CMK (cell line): ENCODE data around the gene KLRC1.
A peak's percentile ranks its signal among the peaks of the same experiment; 100 is the strongest.
"Not testable (repeated sequence)": the region's sequence is repeated elsewhere in the genome, so short reads cannot be mapped to it uniquely, and the experiment has no call there.

ENCODE experiments used
- DNase-seq: peaks from one replicate; pipeline ENCODE4 v3.0.0-alpha.2; 2010; ENCODE audit warnings: low read depth

Gene KLRC1

DNA sequence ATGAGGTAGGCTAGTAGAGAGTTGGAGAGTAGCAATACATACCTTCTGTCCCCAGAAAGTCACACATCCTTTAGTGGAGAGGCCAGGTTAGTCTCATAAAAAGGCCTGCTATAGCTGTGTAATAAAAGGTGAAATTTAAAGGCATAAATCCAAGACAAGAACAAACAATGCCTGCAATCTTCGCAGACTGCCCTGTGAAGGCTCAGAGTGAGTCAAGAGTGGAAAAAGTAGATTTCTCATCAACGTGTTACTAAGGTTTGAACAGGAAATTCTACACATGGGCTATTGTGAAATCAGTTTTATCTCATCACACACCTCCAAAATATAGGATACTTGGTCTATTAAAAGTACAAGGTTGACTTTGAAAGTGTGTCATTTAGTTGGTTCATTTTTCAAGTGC, at the start of gene KLRC1:
TSS of gene KLRC1 (minus strand) at position 222 of the 400 bp plus-strand sequence. CDS start 2,221 bp downstream, outside the sequence.
- DNase-seq: no peak

DNA sequence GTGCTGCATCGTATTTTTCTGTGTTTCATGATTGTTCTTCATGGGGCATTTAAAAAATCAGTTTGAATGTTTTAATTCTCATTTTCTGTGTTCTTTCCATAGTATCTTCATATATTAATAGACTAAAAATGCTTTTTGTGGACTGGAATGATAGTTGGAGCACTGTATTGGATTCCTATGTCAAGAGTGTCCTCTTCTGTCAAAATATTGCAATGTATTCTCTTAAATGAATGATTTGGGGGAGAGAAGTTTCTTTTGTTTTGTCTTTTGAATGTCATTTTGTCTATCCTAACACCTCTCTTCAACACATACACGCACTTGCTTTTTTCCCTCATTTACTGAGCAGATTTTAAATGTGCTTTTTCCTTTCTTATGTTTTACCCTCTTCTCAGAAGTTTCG, 47.9 kb upstream of the KLRC1 start:
- no peak for DNase-seq

DNA sequence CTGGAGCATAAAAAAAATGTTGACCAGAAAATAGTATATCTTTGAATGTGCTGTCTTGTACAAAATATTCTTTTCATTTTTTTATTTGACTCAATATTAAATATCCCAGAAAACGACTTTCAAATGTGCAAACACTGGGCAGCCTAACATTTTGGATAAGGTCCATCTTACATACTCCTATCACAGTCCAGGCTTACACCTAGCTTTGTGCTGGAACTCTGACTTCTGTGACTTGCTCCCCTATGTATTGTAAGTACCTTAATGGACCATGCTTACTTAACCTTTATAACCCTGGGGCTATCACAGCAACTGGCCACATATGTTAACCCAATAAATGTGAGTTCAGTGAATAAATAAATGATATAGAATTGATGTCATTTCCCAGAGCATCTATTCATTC, 44.9 kb upstream of the KLRC1 start:
- DNase-seq: no peak

DNA sequence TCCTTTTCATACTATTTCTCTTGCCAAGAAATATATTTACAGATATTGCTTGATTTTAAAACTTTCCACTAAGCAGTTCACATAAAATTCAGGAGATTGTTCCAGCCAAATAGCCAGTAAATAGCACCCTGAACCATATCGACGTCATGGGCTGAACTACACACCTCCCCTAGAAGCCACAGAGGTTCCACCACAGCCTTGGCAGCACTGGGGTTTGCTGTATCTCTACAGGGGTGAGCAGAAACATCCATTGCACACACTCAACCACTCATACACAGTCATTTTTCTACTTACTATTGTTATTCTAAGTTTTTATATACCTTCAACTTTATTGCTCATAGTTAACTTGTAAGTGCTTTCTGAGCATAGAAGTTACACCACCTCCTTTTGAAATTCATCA, 44.4 kb upstream of the KLRC1 start:
- DNase-seq: no peak

DNA sequence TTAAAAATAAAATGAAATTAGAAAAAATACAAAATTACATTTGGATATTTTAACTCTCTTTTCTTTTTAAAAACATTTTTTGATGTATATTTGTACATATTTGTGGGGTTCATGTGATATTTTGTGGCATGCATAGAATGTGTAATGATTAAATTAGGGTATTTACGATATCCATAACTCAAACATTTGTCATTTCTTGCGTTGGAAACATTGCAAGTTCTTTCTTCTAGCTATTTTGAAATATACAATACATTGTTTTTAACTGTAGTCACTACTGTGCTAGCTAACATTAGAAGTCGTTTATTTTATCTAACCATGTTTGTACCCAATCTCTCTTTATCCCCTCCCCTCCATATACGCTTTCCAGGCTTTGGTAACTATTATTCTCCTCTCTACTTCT, 38.6 kb upstream of the KLRC1 start:
- DNase-seq: no peak

DNA sequence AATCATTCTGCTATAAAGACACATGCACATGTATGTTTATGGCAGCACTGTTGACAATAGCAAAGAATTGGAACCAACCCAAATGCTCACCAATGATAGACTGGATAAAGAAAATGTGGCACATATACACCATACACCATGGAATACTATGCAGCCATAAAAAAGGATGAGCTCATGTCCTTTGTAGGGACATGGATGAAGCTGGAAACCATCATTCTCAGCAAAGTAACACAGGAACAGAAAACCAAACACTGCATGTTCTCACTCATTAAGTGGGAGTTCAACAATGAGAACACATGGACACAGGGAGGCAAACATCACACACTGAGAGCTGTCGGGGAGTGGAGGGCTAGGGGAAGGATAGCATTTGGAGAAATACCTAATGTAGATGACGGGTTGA, 34.2 kb upstream of the KLRC1 start:
- DNase-seq: not testable (repeated sequence)

DNA sequence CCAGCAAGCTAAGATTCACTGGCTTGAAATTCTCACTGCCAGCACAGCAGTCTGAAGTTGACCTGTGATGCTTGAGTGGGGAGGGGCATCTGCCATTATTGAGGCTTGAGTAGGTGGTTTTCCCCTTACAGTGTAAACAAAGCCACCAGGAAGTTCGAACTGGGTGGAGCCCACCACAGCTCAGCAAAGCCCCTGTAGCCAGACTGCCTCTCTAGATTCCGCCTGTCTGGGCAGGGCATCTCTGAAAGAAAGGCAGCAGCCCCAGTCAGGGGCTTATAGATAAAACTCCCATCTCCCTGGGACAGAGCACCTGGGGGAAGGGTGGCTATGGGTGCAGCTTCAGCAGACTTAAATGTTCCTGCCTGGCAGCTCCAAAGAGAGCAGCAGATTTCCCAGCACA, 28.7 kb upstream of the KLRC1 start:
- not testable (repeated sequence) for DNase-seq

DNA sequence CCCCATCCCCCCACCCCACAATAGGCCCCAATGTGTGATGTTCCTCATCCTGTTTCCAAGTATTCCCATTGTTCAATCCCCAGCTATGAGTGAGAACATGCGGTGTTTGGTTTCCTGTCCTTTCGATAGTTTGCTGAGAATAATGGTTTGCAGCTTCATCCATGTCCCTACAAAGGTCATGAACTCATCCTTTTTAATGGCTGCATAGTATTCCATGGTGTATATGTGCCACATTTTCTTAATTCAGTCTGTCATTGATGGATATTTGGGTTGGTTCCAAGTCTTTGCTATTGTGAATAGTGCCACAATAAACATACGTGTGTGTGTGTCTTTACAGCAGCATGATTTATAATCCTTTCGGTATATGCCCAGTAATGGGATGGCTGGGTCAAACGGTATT, 19.6 kb upstream of the KLRC1 start:
- not testable (repeated sequence) for DNase-seq

DNA sequence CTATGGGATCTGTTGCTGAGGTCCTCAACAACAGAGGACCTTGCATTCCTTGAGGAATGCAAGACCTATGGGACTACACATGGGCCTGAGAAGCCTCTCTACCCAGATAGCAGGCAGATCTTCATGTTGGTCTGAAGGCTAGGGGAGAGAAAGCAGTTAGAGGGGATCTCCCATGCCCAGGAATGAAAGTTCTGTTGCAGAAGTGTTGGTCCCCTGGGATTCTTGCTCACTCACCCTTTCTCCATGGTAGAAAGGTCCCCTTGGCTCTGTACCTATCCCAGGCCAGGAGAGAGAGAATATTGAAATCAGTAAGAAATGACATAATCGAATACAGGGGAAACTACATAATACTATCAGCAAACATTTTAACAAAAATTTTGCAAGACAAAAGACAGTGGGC, 16.5 kb upstream of the KLRC1 start:
- no peak for DNase-seq

DNA sequence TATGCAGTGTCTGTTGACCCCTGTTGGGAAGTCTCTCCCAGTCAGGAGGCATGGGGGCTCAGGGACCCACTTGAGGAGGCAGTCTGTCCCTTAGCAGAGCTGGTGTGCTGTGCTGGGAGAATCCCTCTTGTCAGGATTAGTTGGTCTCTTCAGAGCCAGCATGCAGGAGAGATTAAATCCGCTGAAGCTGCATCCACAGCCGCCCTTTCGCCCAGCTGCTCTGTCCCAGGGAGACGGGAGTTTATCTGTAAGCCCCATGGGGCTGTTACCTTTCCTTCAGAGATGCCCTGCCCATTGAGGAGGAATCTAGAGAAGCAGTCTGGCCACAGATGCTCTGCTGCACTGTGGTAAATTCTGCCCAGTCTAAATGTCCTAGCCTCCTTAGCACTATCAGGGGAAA, 13.1 kb upstream of the KLRC1 start:
- no peak for DNase-seq

DNA sequence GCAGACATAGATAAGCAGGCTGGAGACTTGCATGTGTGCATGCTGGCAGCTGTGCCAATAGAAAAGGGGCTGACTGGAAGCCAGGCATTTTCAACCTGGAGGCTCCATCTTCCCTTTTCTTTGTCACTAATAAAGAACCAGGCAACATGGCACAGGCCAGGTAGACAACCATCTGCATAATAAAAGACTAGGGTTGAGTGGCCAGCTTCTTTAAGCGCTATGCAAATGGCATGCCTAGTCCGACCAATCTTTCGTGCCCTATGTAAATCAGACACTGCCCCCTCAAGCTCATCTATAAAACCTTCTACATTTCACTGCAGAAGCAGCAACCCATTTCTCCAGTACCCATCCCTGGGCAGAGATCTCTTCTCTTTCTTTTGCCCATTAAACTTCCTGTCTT, 4.6 kb upstream of the KLRC1 start:
- DNase-seq: no peak

DNA sequence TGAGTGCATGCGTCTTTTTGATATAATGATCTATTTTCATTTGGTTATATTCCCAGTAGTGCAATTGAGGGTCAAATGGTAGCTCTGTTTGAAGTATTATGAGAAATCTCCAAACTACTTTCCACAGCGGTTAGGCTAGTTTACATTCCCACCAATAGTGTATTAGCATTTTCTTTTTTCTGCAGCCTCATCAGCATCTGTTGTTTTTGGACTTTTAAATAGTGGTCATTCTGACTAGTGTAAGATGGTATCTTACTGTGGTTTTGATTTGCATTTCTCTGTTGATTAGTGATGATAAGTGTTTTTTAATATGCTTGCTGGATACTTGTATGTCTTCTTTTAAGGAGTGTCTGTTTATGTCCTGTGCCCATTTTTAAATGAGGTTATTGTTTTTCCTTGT, 3.7 kb upstream of the KLRC1 start:
- DNase-seq: no peak

DNA sequence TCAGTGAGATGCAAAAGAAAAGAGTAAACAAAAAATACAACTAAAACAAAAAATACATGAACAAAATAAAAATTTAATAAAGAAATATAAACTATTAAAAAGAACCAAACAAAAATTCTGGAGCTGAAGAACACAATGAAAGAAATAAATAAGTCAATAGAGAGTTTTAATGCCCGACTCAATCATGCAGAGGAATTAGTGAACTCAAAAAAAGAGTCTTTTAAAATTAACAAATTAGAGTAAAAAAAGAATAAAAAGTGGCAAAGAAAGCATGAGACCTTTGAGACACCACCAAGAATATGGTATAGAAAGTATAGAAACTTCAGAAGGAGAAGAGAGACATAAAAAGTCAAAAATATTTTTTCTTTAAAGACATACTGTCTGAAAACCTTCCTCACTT, 2.6 kb upstream of the KLRC1 start:
- no peak for DNase-seq

DNA sequence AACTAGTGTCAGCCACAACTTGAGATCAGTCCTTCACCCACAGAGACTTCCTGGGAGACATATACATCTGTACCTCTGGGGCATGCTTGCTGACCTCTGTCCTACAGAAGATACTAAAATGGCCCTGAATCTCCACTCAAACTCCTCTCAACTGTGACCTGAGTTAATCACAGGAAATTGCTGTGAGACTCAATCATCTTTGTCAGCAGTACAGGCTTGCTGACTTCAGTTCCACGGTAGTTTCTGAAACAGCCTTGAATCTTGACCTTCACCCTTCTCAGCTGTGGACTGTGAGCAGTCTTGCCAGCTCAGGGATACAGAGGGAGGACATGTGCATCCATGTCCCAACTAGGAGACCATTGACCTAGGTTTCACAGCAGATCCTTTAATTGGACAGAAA, 1.4 kb upstream of the KLRC1 start:
- no peak for DNase-seq

DNA sequence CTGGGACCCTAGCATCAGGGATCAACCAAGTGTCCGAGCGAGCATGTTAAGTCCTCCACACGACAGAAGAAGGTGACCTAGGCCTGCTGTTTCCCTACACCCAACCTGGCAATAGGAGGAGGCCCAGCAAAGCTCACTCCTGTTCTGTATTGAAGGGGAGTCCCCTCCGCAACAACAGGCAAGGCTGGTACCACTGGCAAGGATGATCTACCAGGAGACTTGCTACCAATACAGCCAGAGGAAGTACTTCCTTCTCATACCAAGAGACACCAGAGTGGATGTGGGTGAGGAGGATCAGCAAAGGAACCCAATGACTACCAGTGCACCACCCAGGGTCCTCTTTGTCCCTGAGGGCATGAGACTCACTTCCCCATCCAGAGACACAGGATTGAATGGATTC, 4.9 kb downstream of the KLRC1 start:
- DNase-seq: no peak

DNA sequence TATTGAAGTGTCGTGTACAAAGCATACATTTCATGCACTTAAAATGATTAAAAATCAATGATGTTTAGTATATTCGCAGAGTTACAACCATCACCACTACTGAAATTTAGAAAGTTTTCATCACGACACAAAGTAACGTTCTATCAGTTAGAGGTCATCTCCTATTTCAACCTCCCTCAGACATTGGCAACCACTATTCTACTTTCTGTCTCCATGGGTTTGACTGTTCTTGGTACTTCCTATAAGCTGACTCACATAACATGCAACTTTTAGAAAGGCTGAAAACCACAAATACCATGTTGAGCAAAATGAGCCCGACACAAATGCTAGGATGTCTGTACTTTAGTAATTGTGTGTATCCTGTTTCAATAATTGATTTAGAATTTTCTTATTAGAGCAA, 7.1 kb downstream of the KLRC1 start:
- DNase-seq: not testable (repeated sequence)

DNA sequence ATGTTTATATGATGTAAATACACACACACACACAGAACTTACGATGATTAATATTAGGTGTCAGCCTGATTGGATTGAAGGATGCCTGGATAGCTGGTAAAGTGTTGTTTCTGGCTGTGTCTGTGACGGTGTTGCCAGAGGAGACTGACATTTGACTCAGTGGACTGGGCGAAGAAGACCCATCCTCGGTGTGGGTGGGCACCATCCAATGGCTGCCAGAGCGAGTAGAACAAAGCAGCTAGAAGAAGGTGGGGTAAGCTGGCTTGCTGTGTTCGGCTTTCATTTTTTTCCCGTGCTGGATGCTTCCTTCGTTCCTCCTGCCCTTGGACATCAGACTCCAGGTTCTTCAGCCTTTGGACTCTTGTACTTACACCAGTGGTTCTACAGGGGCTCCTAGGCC, 12.0 kb downstream of the KLRC1 start:
- not testable (repeated sequence) for DNase-seq

DNA sequence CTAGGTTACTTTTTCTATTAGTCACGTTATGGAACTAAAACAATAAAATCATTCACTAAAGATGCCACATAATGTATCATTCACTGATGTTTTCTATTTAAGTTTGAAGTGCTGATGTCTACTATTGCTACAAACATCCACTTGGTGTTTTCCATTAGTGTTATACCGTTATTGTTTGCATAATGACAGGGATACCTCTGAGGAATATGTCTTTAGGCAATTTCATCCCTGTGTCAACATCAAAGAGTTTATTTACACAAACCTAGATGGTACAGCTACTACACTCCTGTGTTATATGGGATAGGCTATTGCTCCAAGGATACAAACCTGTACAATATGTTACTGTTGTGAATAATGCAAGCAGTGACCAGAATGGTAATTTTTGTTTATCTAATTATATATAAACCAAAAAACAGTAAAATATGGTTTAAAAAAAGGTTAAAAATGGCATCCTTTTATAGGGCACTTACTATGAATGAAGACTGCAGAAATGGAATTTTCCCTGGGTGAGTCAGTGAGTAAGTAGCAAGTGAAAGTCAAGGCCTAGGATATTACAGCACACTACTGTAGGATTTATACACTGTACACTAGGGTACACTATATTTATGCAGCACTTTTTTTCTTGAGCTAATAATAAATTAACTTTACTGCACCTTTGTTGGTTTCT, 13.4 kb downstream of the KLRC1 start:
- DNase-seq: not testable (repeated sequence)

DNA sequence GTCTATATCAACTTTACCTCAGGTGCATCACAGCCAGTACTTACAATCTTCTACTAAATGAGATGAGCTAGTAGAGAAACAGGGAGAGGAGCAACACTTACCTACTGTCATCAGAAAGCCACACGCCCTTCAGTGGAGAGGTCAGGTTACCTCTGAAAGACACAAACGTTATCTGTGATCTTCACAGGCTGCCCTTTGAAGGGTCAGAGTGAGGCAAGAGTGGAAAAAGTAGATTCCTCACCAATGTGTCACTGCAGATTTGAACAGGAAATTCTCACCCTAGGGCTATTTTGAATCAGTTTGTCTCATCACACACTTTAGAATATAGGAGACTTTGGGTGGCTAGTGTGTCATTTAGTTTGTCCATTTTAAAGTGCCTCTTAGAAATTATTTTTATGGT, 15.6 kb downstream of the KLRC1 start:
- DNase-seq: not testable (repeated sequence)

DNA sequence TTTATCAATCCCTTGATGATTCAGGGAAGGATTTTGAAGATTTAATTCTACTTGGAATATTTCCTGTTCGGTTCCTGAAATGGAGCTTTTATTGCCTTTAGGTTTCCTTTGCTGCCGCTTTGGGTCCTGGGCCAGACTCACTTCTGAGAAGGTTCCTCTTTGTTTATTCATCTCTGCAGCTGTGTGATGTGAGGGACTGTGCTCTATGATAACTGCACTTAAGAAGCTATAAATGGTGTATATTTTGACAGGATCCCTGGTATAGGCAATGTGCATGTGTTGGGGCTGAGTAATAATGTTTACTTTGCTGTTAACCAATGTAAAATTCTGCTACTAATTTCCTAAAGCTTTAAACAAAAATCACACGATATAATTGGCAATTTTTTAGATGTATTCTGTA, 17.4 kb downstream of the KLRC1 start, which contains the start of gene KLRC2:
TSS of gene KLRC2 (minus strand) at position 195 of the 400 bp plus-strand sequence. CDS start at position 171, 24 bp downstream.
- peak; percentile 4 for DNase-seq

DNA sequence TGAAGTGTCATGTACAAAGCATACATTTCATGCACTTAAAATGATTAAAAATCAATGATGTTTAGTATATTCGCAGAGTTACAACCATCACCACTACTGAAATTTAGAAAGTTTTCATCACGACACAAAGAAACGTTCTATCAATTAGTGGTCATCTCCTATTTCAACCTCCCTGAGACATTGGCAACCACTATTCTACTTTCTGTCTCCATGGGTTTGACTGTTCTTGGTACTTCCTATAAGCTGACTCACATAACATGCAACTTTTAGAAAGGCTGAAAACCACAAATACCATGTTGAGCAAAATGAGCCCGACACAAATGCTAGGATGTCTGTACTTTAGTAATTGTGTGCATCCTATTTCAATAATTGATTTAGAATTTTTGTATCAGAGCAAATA, 22.6 kb downstream of the KLRC1 start:
- not testable (repeated sequence) for DNase-seq

DNA sequence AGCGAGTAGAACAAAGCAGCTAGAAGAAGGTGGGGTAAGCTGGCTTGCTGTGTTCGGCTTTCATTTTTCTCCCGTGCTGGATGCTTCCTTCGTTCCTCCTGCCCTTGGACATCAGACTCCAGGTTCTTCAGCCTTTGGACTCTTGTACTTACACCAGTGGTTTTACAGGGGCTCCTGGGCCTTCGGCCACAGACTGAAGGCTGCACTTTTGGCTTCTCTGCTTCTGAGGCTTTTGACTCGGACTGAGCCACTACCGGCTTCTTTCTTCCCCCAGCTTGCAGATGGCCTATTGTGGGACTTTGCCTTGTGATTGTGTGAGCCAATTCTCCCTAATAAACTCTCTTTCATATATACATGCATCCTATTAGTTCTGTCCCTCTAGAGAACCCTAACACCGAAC, 27.2 kb downstream of the KLRC1 start:
- DNase-seq: not testable (repeated sequence)

DNA sequence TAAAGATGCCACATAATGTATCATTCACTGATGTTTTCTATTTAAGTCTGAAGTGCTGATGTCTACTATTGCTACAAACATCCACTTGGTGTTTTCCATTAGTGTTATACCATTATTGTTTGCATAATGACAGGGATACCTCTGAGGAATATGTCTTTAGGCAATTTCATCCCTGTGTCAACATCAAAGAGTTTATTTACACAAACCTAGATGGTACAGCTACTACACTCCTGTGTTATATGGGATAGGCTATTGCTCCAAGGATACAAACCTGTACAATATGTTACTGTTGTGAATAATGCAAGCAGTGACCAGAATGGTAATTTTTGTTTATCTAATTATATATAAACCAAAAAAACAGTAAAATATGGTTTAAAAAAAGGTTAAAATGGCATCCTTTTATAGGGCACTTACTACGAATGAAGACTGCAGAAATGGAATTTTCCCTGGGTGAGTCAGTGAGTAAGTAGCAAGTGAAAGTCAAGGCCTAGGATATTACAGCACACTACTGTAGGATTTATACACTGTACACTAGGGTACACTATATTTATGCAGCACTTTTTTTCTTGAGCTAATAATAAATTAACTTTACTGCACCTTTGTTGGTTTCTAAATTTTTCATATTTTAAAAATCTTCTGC, 28.8 kb downstream of the KLRC1 start:
- DNase-seq: not testable (repeated sequence)

DNA sequence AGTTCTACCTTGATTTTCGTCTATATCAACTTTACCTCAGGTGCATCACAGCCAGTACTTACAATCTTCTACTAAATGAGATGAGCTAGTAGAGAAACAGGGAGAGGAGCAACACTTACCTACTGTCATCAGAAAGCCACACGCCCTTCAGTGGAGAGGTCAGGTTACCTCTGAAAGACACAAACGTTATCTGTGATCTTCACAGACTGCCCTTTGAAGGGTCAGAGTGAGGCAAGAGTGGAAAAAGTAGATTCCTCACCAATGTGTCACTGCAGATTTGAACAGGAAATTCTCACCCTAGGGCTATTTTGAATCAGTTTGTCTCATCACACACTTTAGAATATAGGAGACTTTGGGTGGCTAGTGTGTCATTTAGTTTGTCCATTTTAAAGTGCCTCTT, 31.0 kb downstream of the KLRC1 start:
- DNase-seq: not testable (repeated sequence)
